HG02763 (cell line): ENCODE data around the gene TTC5.
"Not testable (repeated sequence)": the region's sequence is repeated elsewhere in the genome, so short reads cannot be mapped to it uniquely, and the experiment has no call there.

Source experiments
- ATAC-seq: cut with Tn5 transposase; IDR thresholded peaks from one replicate; pipeline ENCODE4 v1.9.1; 2021; ENCODE audit warnings: mild to moderate bottlenecking, moderate library complexity; ENCODE audit not compliant: unreplicated experiment

The TTC5 gene

GRCh38 chr14:20306079-20306423, 300 bp upstream of the TTC5 start:
- ATAC-seq = no peak

DNA sequence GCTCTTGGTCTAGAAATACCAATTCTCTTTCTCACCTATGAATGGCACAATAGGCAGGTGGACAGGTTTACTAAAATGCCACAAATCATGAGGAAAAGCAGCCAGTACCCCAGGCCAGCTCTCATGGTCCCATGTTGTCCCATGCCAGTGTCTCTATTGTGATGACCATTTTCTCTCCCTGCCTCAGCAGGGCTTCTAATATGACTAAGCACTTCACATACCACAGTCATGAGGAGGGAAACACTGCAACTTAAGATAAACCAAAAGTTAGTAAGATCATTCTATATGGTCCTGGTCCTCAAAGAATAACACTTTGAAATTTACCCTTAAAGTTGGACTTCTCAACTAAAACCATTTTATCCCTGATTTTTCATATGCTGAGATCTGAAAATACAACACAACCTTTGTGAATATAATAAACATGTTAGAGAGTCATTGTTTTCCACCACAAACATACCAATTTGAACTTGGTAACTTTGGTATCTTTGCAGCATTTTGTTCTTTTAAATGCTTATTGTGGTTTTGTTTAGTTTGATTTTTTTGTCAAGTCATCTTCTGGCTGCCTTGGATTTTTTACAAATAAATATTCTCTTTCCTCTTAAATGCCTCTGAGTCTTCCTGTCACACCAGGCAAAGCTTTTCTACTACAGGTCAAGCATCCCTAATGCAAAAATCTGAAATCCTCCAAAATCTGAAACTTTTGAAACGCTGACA, 3.6 kb downstream of the TTC5 start:
- no peak for ATAC-seq

DNA sequence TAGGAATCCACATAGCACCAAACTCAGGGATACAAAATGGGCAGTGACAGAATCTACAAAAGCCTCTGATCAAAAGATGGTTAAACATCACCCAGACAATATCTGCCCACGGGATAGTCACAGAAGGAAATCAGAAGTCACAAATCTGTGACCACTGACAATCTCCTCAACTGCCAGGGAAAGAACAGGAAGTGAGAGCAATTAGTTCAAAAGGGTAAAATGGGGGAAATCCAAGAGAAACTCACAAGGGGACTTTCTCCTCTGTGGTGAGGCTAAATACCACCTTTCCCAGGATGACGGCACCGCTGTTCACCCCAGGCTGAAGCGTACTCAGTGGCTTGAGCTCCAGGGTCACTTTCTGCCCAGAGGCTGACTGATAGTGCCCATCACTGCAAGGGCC, 10.7 kb downstream of the TTC5 start:
- peak; percentile 85 for ATAC-seq

GRCh38 chr14:20294636-20295035, 11.1 kb downstream of the TTC5 start:
- ATAC-seq = no peak

GRCh38 chr14:20281998-20282397, 23.8 kb downstream of the TTC5 start:
- not testable (repeated sequence) for ATAC-seq

- ATAC-seq = not testable (repeated sequence)
Observed at GRCh38 chr14:20280265-20280664, 25.5 kb downstream of the TTC5 start.

- ATAC-seq = no peak
Observed at GRCh38 chr14:20278414-20278813, 27.3 kb downstream of the TTC5 start.

DNA sequence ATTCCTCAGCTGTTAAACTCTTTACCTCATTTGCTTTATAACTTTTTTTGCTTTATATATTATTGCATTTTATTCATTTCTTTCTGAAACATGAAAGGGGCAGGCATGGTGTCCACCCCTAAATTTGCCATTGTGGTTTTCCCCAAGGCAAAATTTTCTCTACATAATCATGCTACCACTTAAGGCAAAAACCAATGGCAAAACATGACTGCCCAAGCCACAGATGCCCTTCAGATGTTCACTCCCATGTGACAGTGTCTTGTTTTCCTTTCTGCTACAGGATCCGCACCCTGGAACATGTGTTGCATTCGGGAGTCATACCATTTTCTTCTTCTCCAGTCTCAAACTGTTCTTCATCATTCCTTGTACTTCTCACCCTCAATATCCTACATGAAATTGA, 28.3 kb downstream of the TTC5 start:
- ATAC-seq = no peak

DNA sequence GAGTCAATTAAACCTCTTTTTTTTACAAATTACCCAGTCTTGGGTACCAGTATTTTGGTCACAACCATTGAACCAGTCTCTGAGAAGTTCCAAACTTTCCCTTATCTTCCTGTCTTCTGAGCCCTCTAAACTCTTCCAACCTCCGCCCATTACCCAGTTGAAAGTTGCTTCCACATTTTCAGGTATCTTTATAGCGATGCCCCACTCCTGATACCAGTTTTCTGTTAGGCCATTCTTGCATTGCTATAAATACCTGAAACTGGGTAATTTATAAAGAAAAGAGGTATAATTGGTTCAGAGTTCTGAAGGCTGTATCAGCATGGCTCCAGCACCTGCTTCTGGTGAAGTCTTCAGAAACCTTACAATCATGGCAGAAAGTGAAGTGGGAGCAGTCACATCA, 31.7 kb downstream of the TTC5 start:
- no peak for ATAC-seq

- ATAC-seq = not testable (repeated sequence)
Observed at GRCh38 chr14:20264361-20264760, 41.4 kb downstream of the TTC5 start.

DNA sequence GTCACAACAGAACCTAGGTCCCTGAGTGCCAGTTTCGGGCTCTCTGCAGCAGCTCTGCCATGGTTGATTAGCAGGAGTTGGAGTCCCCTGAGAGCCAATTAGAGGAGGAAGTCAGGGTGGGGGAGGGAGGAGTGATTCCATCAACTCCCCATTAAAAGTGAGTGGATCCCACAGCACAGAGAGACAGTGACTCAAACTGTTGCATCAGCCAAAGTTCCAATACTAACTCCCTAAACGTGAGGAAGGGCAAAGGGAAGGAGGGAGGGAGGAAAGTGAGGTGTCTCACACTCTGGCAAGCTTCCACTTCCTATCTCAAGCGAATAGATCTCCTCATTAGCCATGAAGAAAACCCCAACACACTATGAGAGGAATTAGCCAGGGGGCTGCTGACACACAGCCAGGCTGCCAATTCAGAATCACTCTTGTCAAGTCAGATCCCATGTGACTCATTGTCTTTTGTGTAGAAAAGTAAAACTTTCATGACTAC, 43.1 kb downstream of the TTC5 start:
- ATAC-seq = no peak

DNA sequence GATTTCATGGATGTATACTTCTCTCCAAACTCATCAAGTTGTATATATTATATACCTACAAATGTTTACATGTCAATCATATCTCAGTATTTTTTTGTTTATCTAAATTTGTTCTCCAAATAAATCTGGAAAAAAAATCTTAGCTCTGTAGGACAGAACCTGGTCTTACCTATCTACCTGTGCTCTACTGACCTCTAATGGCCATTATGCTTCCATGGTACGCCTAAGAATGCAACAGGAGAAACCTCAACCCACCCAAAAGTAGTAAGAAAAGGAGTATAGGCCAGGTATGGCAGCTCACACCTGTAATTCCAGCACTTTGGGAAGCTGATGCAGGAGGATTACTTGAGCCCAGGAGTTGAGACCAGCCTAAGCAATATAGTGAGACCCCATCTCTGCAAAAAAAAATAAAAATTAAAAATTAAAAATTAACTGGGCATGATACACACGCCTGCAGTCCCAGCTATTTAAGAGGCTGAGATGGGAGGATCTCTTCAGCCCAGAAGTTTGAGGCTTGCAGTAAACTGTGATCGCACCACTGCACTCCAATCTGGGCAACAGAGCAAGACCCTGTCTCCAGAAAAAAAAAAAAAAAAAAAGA, 58.0 kb downstream of the TTC5 start:
- no peak for ATAC-seq
